Measurements from ENCODE around the gene GALNT10. TPM values are rescaled to one million over a fixed set of nuclear protein-coding genes. Genes with fewer than 3 reads are reported as not detected.

GALNT10 gene
- total and polyA plus RNA-seq, 9 of the 15 experiments (the other 6 are each of a cell fraction or from before 2014, with no cell fraction given) = 4.6 to 37.1 (median 13.3) TPM

DNA sequence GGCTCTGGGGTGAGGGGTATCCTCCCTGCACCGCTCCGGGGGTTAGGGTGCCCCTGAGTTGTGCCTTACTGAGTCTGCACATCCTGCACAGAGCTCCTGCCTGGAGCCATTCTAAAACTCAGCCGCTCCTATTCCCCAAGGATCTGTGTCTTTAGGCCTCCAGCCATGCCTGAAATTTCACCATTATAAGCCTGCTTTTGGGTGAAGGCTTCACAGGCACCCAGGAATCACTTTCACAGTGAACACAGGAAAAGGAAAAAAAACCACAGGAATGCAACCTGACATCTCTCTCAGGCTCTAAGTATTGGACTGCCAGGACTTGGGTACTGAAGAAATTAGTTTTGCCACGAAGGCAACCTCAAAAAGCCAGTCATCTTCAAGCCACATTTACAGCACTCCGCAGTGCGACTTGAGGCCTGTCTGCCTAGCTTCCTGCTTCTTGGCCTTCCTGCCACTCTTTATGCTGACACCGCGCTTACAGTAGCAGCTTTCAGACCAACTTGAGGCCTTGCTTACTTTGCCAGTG, 30.9 kb downstream of the GALNT10 start:
- BruUV-seq (replicated peaks) = no TSS peak
- no peaks in the 10 kb centered on the region for H3K9me1 ChIP-seq (ENCODE audit: control insufficient read depth, insufficient read depth, low read length)
- intact Hi-C loops (cut with micrococcal nuclease) (no loop called here), in situ Hi-C loops (cut with MboI) (no loop called here)
- DNase-seq (ENCODE audit: extremely low read depth in 1 of 4, low spot score in 3 of 4) = no peak
- POLR2A ChIA-PET = no interaction called here
- H3K9ac ChIP-seq (ENCODE audit: insufficient read depth in 1 of 2, low read depth in 2 of 2, low read length in 2 of 2) = no peak overlapping the region
- no peak for FAIRE-seq
- H3K27me3 ChIP-seq (ENCODE audit: control insufficient read depth in 2 of 2, insufficient read depth in 2 of 2, low read length in 2 of 2) = no peaks in the 10 kb centered on the region
- no peak overlapping the region for H3K27ac ChIP-seq (ENCODE audit: extremely low read depth, low read depth, low read length)
- TF ChIP-seq SAFB (IDR thresholded peaks at IDR 0.05; ENCODE audit: borderline replicate concordance, low read depth, low read length) = no peak
- no peak for TF ChIP-seq ZNF589 (CRISPR knock-in tag; IDR thresholded peaks at IDR 0.05; ENCODE audit: low read depth)
- no peak for TF ChIP-seq MTA1 (IDR thresholded peaks at IDR 0.05; ENCODE audit: borderline replicate concordance)
- peak; percentile 51 for TF ChIP-seq ZNF316 (IDR thresholded peaks at IDR 0.05)
- no peak for TF ChIP-seq KLF10 (CRISPR knock-in tag; IDR thresholded peaks at IDR 0.05)
- CTCF ChIA-PET (ENCODE audit: low intra/inter-chr PET ratio) = no interaction called here
- WGBS (ENCODE audit: insufficient coverage, low coverage, missing lambda C conversion rate) = 90% methylated on average over 8 of the region's 8 CpGs
- H3K9me3 ChIP-seq (replicated peaks; ENCODE audit: control insufficient read depth, insufficient read depth, low read depth, low read length) = no peaks in the 10 kb centered on the region; the same call in 1 of the 2 replicates
- no peak for ATAC-seq
- H3K4me3 ChIP-seq = no peak overlapping the region
- no peaks in the 10 kb centered on the region for H3K4me1 ChIP-seq (replicated peaks in 1 of 2; ENCODE audit: control insufficient read depth in 2 of 2, insufficient read depth in 2 of 2, low read length in 2 of 2)
- no peaks in the 10 kb centered on the region for H3K79me2 ChIP-seq (ENCODE audit: control insufficient read depth, insufficient read depth, low read length)
- H3K36me3 ChIP-seq (ENCODE audit: control insufficient read depth, insufficient read depth, low read length) = 0 out of 3 replicates have a peak, but pooled peaks cover 5% of the 10 kb centered on the region
- H4K20me1 ChIP-seq (replicated peaks; ENCODE audit: control insufficient read depth, insufficient read depth, low read length) = no peaks in the 10 kb centered on the region
- H3K4me2 ChIP-seq (ENCODE audit: insufficient read depth, low read length) = no peak overlapping the region
- no peak overlapping the region for H2AFZ ChIP-seq (ENCODE audit: low read depth, low read length)

DNA sequence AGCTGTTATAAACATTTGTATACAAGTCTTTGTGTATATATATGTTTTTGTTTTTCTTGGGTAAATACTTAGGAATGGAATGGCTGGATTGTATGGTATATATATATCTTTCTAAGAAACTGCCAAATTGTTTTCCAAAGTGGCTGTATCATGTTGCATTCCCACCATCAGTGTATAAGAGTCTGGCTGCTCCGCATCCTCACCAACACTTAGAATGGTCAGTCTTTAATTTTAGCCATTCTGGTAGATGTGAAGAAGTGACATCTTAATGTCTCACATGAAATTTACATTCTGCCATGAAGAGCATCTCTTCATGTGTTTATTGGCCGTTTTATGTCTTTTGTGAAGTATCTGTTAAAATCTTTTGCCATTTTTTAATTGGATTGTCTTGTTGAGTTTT, 31.9 kb downstream of the GALNT10 start:
- no peaks in the 10 kb centered on the region for H4K20me1 ChIP-seq (replicated peaks; ENCODE audit: control insufficient read depth, insufficient read depth, low read length)
- no peak overlapping the region for H3K4me3 ChIP-seq
- ATAC-seq (no peak), FAIRE-seq (no peak), DNase-seq (ENCODE audit: extremely low read depth in 1 of 4, low spot score in 3 of 4) (no peak)
- H3K4me1 ChIP-seq (replicated peaks in 1 of 2; ENCODE audit: control insufficient read depth in 2 of 2, insufficient read depth in 2 of 2, low read length in 2 of 2) = no peaks in the 10 kb centered on the region
- CTCF ChIA-PET (ENCODE audit: low intra/inter-chr PET ratio) = no interaction called here
- POLR2A ChIA-PET = no interaction called here
- H3K9ac ChIP-seq (ENCODE audit: insufficient read depth in 1 of 2, low read depth in 2 of 2, low read length in 2 of 2) = no peak overlapping the region
- in situ Hi-C loops (cut with MboI) (no loop called here), intact Hi-C loops (cut with micrococcal nuclease) (no loop called here)
- H3K9me3 ChIP-seq (replicated peaks; ENCODE audit: control insufficient read depth, insufficient read depth, low read depth, low read length) = peaks cover 4% of the 10 kb centered on the region
- no peak overlapping the region for H3K27ac ChIP-seq (ENCODE audit: extremely low read depth, low read depth, low read length)
- H3K36me3 ChIP-seq (ENCODE audit: control insufficient read depth, insufficient read depth, low read length) = 0 out of 3 replicates have a peak, but pooled peaks cover 5% of the 10 kb centered on the region
- H3K4me2 ChIP-seq (ENCODE audit: insufficient read depth, low read length) = no peak overlapping the region
- H3K79me2 ChIP-seq (ENCODE audit: control insufficient read depth, insufficient read depth, low read length) = no peaks in the 10 kb centered on the region
- no TSS peak for BruUV-seq (replicated peaks)
- H3K27me3 ChIP-seq (ENCODE audit: control insufficient read depth in 2 of 2, insufficient read depth in 2 of 2, low read length in 2 of 2) = no peaks in the 10 kb centered on the region
- no peak for TF ChIP-seq FOXP1 (CRISPR knock-in tag; IDR thresholded peaks at IDR 0.05)
- no peak for TF ChIP-seq SAFB2 (IDR thresholded peaks at IDR 0.05; ENCODE audit: borderline replicate concordance, low read depth, low read length, severe bottlenecking)
- no peak for TF ChIP-seq ZNF780A (CRISPR knock-in tag; IDR thresholded peaks at IDR 0.05)
- no peak for TF ChIP-seq MTA3 (IDR thresholded peaks at IDR 0.05; ENCODE audit: borderline replicate concordance)
- TF ChIP-seq RBM25 (IDR thresholded peaks at IDR 0.05; ENCODE audit: low read depth, low read length, severe bottlenecking) = peak; percentile 74
- no peak for TF ChIP-seq HCFC1 (IDR thresholded peaks at IDR 0.05; ENCODE audit: low read depth, low read length)
- TF ChIP-seq RFX5 (IDR thresholded peaks at IDR 0.05; ENCODE audit: low read depth, low read length) = no peak
- TF ChIP-seq JUNB (CRISPR knock-in tag; conservative IDR thresholded peaks at IDR 0.05) = no peak
- peak; percentile 58 for TF ChIP-seq ZFP36 (IDR thresholded peaks at IDR 0.05; ENCODE audit: low read depth, low read length, partially characterized antibody)
- no peak for TF ChIP-seq RB1 (IDR thresholded peaks at IDR 0.05; ENCODE audit: low read depth)
- TF ChIP-seq RBM14 (IDR thresholded peaks at IDR 0.05; ENCODE audit: borderline replicate concordance, insufficient read depth, low read depth, low read length) = no peak
- WGBS (ENCODE audit: insufficient coverage, low coverage, missing lambda C conversion rate) = 69% methylated on average over 2 of the region's 2 CpGs
- no peak overlapping the region for H2AFZ ChIP-seq (ENCODE audit: low read depth, low read length)
- H3K9me1 ChIP-seq (ENCODE audit: control insufficient read depth, insufficient read depth, low read length) = no peaks in the 10 kb centered on the region

Data from K562 (cell line).